Measurements from ENCODE around the gene MYL7. TPM values are rescaled to one million over a fixed set of nuclear protein-coding genes. Genes with fewer than 3 reads are reported as not detected.

The MYL7 gene
- total and polyA plus RNA-seq, 10 donors: 0.22 to 1.6 TPM; not detected in 8

DNA sequence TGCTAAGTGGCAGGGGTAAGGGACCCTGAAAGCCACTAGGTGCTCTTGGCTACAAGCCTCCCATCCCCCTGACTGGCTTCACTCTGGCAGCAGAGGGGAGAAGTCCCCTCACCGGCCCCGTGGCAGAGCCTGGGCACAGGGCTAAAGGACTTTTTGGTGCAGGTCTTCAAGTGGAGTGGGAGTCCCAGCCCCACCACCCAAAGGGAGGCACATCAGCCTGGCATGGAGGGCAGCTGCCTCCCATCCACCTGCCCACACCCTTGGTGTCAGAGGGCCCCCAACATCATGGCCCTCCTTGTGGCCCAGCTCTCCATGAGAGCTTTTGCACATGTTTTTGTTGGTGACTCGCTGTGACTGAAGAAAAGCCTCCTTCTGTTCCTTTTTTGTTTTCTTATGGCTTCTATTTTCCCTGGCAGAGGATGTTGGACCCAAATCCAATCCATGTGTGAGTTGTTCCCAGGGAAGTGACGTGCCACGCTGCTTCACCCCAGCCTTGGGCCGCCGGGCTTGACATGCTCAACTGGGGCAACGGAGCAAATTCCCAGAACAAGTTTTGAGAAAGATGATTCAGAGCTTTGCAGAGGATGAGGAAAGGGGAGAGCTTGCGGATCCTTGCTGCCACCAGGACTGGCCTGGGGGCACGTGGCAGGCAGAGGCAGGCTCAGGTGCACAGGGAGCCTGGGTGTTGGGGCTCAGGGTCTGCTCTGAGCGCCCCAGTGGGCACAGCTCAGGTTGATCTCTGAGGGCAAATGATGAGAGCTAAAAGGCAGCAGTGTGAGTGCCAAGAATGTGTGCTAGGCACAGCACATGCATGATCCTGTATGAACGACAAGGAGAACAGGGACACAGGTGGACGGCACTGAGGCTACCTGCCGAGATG, 38.9 kb downstream of the MYL7 start:
- DNase-seq: peak; percentile 67
- no peak overlapping the region for H3K4me3 ChIP-seq
- H3K27me3 ChIP-seq (replicated peaks in 1 of 7): peaks cover 0 to 29% (median 4%) of the 10 kb centered on the region in 7 donors
- peaks cover 4 to 79% (median 47%) of the 10 kb centered on the region in 6 donors for H3K4me1 ChIP-seq
- intact Hi-C loops (cut with DNase I; ENCODE audit: low total_unique reads): no loop called here
- TF ChIP-seq, protein P1, sequence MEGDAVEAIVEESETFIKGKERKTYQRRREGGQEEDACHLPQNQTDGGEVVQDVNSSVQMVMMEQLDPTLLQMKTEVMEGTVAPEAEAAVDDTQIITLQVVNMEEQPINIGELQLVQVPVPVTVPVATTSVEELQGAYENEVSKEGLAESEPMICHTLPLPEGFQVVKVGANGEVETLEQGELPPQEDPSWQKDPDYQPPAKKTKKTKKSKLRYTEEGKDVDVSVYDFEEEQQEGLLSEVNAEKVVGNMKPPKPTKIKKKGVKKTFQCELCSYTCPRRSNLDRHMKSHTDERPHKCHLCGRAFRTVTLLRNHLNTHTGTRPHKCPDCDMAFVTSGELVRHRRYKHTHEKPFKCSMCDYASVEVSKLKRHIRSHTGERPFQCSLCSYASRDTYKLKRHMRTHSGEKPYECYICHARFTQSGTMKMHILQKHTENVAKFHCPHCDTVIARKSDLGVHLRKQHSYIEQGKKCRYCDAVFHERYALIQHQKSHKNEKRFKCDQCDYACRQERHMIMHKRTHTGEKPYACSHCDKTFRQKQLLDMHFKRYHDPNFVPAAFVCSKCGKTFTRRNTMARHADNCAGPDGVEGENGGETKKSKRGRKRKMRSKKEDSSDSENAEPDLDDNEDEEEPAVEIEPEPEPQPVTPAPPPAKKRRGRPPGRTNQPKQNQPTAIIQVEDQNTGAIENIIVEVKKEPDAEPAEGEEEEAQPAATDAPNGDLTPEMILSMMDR (IDR thresholded peaks at IDR 0.05 in 8 of 11, conservative IDR thresholded peaks at IDR 0.05 in 3 of 11): no peak
- TF ChIP-seq POLR2AphosphoS5 (IDR thresholded peaks at IDR 0.05) (no peak), POLR2A (IDR thresholded peaks at IDR 0.05) (no peak)
- H3K9me3 ChIP-seq: no peaks in the 10 kb centered on the region
- H3K27ac ChIP-seq: peak overlapping the region in 5 of 8 donors; percentile 57 to 85 (median 71)
- 90 to 93% (median 91%) methylated on average over 13 to 14 of the region's 14 CpGs for WGBS, 5 donors
- peaks cover 0 to 7% (median 0%) of the 10 kb centered on the region in 6 donors for H3K36me3 ChIP-seq

DNA sequence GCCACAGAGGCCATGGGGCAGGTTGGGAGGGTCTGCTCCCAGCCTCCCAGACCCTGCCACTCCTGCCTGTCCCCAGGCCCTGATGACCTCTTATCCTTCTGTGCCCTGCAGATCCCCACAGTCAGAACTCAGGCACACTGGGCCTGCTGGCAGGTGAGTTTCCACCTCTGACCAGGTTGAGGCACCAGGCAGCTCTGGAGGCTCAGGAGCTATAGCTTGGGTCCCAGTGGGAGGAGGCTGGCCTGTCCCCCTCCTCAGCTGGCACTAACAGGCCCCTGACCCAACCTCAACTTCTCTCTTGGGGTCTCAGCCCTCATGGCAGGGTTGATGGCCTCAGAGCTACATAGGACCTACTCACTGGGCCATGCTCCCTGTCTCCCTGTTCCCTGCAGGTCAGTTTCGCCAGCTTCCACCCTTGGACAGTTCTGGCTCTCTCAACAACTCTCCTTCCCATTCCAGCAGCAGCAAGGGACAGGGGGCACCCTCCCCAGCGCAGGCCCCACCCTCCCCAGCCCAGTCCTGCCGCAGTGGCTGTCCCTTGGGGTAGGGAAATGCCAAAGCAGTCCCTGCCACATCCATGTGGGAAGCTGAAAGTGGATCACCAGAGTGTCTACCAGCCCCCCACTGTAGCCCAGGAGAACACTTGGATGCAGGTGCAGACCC, 39.7 kb downstream of the MYL7 start:
- Histone ChIP-seq H3K27ac (peak overlapping the region; percentile 6 to 85 (median 66)), H3K9me3 (no peaks in the 10 kb centered on the region), H3K4me1 (peaks cover 4 to 80% (median 54%) of the 10 kb centered on the region in 6 donors), H3K4me3 (no peak overlapping the region), H3K36me3 (no peaks in the 10 kb centered on the region), H3K27me3 (replicated peaks in 1 of 7) (peaks cover 0 to 29% (median 4%) of the 10 kb centered on the region in 7 donors)
- no peak for TF ChIP-seq POLR2A (IDR thresholded peaks at IDR 0.05)
- TF ChIP-seq, protein P1 (IDR thresholded peaks at IDR 0.05 in 8 of 11, conservative IDR thresholded peaks at IDR 0.05 in 3 of 11): no peak
- no peak for TF ChIP-seq POLR2AphosphoS5 (IDR thresholded peaks at IDR 0.05)
- WGBS, 5 donors: 85 to 100% (median 85%) methylated on average over 3 of the region's 3 CpGs
- DNase-seq: no peak
- intact Hi-C loops (cut with DNase I; ENCODE audit: low total_unique reads): no loop called here

DNA sequence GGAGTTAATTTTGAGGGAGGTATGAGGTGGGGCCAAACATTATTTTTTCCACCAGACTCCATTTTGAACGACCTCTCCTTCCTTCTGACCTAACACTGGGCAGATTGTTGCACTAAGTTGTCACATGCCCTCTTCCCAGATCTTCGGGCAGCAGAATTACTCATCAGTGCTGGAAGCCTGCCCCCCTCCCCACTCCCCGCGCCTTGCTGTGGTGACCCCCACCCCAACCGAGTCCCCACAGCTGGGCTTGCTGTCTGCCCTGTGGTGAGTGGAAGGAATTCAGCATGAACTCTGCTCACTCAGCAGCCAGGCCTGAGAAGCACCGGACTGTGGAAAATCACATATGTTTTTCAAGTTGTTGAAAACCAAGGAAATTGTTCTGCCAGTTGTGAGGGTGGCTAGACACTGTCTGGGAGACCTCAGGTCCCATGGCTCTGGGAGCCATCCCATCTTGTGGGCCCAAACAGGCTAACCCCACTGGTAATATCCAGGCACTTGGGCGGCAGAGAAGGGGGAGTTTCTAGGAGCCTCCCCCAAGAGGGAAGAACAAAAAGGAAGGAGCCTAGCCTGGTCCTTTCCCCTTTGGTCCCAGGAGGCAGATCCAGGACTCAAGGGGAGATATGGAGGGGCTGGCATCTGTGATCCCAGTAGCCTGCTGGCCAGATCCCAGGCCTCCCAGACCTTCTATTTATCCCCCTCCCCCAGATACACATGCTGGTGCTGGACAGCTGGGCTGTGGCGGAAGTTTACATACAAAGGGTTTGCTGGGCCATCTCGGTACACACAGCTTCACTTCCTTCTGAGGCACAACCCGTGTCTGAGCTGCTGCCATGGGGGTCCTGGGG, 40.5 kb downstream of the MYL7 start:
- no peak overlapping the region for H3K4me3 ChIP-seq
- peak overlapping the region; percentile 6 to 85 (median 66) for H3K27ac ChIP-seq
- intact Hi-C loops (cut with DNase I; ENCODE audit: low total_unique reads): no loop called here
- no peaks in the 10 kb centered on the region for H3K9me3 ChIP-seq
- TF ChIP-seq POLR2AphosphoS5 (IDR thresholded peaks at IDR 0.05): peak in 2 of 3 donors; percentile 16 to 26
- TF ChIP-seq, protein P1 (IDR thresholded peaks at IDR 0.05 in 8 of 11, conservative IDR thresholded peaks at IDR 0.05 in 3 of 11): no peak
- no peaks in the 10 kb centered on the region for H3K36me3 ChIP-seq
- peak; percentile 78 for DNase-seq
- peaks cover 4 to 80% (median 53%) of the 10 kb centered on the region in 6 donors for H3K4me1 ChIP-seq
- peaks cover 0 to 26% (median 4%) of the 10 kb centered on the region in 7 donors for H3K27me3 ChIP-seq (replicated peaks in 1 of 7)
- WGBS, 5 donors: 48 to 61% (median 58%) methylated on average over 9 to 10 of the region's 10 CpGs

Data from spleen (tissue), 11 donors.